ENCODE results near the gene GALNT17.

Gene GALNT17

GRCh38 chr7:71461572-71461971, 329.6 kb downstream of the GALNT17 start:
- DNase-seq = no peak

GRCh38 chr7:71465741-71466189, 333.8 kb downstream of the GALNT17 start:
- no peak for DNase-seq

DNA sequence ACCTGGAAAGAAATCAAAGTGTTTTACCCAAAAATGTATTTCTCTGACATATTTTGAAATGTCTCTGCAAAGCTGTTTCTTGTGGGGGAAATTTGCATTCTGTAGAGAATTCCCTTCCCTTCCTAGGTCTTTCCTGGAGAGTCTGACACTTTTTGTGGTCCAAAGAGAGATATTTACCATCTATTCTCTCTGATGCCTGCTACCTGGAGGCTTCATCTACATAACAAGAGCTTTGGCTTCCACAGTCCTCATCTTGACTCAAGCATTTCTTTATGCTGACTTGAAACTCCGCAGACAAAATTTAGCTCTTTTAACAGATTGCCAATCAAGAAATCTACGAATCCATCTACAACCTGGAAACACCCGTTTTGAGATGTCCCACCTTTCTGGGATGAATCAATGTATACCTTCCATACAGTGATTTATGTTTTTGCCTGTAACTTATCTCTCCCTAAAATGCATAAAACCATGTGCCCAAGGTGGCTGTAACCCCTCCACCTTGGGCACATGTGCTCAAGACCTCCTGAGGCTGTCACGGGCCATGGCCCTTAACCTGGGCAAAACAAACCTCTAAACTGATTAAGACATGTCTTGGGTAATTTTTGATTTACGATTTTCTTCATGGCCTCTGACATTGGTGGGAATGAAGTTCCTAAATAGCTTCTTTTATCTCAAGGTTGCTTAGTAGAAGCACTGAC, 334.7 kb downstream of the GALNT17 start:
- no peak for DNase-seq

DNA sequence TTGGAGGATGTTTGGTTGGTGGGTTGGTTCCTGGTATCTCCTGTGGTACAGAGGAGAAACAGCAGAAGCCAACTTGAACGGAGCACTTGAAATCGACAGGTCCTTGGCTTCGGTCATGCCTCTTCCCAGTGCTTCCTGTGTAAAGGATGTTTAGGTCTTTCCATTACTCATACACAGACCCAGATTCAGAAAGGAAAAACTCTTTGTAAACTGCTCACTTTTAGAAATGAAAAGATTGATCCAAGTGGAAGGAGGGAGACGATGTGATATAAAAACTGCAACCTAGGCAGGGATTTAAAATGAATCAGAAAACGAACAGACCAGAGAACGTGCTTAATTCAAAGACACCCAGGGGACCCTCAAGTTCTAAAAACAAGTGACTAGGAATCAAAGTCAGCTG, 338.4 kb downstream of the GALNT17 start:
- no peak for DNase-seq

- no peak for DNase-seq
Observed at GRCh38 chr7:71470830-71471229, 338.9 kb downstream of the GALNT17 start.

GRCh38 chr7:71472962-71473361, 341.0 kb downstream of the GALNT17 start:
- DNase-seq = no peak

DNA sequence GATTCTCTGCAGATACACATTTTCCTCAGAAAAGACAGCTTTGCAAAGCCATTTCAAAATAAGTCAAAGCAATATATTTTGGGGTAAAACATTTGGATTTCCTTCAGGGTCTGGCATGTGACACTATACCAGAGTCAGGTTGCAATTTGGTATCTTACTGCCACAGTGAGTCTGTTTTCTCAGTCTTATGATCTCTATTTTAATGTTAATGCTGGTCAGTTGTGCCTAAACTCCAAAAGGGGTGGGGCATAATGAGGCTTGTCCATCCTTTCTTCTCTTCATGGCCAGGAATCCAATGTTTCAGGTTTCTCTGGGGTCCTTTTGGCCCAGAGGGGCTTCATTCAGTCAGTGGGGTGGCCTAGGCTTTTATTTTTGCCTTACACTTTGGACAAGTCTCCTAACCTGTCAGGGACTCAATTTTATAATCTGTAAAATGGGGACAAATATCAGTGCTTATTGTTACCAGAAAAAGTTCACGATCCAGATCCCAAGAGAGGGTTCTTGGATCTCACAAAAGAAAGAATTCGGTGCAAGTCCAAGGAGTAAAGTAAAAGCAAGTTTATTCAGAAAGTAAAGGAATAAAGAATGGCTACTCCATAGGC, 341.5 kb downstream of the GALNT17 start:
- DNase-seq = no peak

DNA sequence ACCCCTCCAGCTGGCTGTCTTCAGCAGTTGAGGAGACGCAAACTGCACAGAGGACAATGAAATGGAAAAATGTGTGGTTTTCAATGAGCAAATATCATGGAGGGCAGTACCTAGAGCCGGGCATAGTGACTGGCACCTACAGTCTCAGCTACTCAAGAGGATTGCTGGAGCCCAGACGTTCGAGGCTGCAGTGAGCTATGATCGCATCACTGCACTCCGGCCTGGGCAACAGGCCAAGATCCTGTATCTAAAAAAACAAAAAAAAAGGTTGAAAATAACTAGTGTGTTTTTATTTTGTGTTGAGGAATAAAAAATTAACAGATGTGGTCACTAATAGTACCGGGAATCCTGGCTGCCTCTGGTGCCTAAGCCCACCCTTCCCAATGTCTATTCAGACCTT, 345.5 kb downstream of the GALNT17 start:
- DNase-seq = peak; percentile 27

DNA sequence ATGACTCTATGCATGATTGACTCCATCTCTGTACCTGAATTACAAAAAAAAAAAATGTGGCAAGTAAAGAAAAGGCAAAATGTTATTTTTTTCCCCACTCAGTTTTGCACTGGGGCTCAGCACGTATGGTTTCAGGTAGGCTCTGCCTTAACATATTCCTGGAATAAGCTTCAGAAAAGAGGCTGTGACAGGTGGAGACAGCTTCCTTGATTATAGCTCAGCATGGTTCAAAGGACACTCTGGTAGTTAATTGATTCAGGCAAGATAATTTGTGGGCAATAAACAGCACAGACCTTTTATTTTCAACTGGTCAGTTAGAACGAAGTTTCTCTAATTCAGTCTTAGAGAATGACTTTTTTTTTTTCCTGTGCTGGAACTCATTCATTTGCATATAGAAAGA, 347.3 kb downstream of the GALNT17 start:
- DNase-seq = no peak

DNA sequence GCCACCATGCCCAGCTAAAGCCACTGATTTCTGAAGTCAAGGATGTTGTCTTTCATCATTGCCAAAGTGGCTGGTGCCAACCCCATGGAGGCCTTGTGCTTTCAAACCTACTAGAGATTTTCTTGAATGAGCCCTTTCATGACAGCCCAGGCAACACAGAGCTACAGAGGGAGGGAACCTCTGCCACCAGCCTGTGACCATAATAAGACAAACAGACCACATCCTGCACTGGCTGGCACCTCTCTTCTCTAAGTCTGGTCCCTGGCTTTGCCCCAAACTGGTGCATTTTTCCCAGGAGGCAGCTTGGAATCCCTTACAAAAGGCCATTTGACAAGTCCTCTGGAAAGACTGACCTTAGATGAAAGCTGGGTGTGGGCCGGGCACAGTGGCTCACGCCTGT, 348.8 kb downstream of the GALNT17 start:
- peak; percentile 32 for DNase-seq

DNA sequence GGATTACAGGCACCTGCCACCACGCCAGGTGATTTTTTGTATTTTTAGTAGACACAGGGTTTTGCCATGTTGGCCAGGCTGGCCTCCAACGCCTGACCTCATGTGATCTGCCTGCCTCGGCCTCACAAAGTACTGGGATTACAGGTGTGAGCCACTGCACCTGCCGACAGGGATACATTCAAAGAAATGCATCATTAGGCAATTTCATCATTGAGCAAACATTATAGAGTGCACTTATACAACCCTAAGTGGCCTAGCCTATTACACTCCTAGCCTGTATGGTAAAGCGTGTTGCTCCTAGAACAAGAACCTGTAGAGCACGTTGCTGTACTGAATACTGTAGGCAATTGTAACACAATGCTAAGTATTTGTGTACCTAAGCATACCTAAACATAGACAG, 350.3 kb downstream of the GALNT17 start:
- no peak for DNase-seq

GRCh38 chr7:71484380-71484779, 352.4 kb downstream of the GALNT17 start:
- peak; percentile 88 for DNase-seq

DNA sequence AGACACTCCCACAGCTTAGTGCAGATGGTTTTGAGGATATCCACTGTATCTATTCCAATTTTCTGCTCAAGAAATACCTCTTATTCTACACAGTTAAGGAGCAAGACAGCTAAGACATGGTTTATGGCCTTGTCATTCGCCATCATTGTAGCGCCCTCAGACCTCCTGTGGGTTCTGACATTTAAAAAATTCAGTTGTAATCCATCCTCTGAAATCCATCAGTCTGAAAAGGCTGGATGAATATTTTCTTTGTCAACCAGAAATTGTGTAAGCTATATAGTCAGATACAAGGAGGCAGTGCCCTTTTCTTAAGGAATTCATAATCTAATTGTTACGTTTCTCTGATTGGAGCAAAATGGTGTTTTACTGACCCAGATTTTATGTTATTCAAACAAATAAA, 353.6 kb downstream of the GALNT17 start:
- peak; percentile 90 for DNase-seq

- peak; percentile 28 for DNase-seq
Observed at GRCh38 chr7:71486414-71486813, 354.5 kb downstream of the GALNT17 start.

GRCh38 chr7:71486856-71487628, 355.1 kb downstream of the GALNT17 start:
- peak; percentile 100 for DNase-seq

GRCh38 chr7:71488308-71488707, 356.4 kb downstream of the GALNT17 start:
- peak; percentile 93 for DNase-seq

DNA sequence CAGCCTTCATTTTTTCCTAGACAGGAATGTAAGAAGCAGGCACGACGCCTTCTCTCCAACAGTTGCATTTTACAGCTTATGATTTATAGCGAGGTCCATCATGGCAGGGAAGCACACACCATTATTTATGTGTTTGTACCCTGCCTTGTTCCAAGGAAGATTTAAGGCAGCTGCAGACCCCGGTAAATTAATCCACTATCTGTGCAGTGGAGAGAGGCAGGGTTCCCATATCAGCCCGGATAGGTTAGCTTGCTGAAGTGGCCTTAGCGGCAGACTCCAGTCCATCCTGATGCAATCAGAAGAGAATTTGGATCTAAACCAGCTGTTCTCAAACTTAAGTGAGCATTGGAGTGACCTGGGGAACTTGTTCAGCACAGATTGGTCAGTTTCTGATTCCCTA, 359.4 kb downstream of the GALNT17 start:
- DNase-seq = no peak

DNA sequence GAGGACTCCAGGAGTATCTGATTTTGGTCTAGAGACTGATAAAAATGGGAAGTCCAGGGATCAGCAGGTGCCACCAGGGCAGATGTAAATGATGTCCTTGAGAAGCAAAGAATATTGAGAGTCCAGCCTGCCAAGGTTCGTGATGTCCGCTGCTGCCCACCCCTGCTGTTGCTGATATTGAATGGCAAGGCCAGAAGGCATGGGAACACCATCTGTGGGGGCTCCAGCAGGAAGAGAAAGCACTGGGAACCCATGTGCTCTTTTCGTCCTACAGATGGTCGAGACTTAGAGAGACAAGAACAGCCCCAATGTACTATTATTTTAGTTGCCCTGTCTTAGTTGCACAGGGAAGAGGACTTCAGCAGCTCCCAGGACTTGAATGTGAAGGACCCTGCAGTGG, 363.9 kb downstream of the GALNT17 start:
- no peak for DNase-seq

GRCh38 chr7:71497256-71497946, 365.5 kb downstream of the GALNT17 start:
- no peak for DNase-seq

- no peak for DNase-seq
Observed at GRCh38 chr7:71498381-71498780, 366.4 kb downstream of the GALNT17 start.

DNA sequence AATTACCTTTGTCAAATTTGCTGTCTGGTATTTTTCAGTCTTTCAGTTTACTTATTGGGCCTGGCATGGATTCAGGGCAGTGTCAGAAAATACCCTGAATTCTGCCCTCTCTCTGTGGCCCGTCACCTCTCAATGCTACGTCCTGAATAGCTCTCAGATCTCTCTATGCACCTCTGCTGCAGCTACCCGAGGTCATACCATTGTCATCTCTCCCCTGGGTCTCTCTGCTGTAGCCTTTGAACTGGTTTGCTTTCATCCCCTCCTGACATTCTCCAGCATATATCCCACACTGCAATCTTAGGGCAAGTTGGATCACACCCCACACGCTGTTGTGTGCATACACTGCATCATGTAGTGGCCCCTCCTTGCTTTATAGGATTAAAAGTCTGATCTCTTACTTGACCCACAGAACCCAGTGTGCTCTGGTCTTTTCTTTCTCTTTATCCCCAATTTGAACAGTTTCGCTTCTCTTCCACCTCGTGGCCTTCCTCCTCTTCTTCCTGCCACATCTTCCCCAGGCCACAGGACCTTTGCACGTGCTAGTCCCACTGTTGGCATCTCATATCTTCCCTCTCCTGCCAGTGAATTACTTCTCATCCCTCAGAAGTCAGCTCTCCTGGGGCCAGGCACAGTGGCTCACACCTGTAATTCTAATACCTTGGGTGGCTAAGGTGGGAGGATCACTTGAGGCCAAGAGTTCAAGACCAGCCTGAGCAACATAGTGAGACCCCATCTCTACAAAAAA, 372.9 kb downstream of the GALNT17 start:
- no peak for DNase-seq

- no peak for DNase-seq
Observed at GRCh38 chr7:71506822-71507221, 374.9 kb downstream of the GALNT17 start.

All from fibroblast of skin of back (primary cell).